HG02588 (cell line): Measurements from ENCODE around the gene SUGP1.
"Not testable (repeated sequence)": the region's sequence is repeated elsewhere in the genome, so short reads cannot be mapped to it uniquely, and the experiment has no call there.

ENCODE experiments used
- ATAC-seq: cut with Tn5 transposase; IDR thresholded peaks from one replicate; pipeline ENCODE4 v1.9.1; 2021; ENCODE audit warnings: mild to moderate bottlenecking, moderate library complexity; ENCODE audit not compliant: unreplicated experiment

Gene SUGP1, protein sequence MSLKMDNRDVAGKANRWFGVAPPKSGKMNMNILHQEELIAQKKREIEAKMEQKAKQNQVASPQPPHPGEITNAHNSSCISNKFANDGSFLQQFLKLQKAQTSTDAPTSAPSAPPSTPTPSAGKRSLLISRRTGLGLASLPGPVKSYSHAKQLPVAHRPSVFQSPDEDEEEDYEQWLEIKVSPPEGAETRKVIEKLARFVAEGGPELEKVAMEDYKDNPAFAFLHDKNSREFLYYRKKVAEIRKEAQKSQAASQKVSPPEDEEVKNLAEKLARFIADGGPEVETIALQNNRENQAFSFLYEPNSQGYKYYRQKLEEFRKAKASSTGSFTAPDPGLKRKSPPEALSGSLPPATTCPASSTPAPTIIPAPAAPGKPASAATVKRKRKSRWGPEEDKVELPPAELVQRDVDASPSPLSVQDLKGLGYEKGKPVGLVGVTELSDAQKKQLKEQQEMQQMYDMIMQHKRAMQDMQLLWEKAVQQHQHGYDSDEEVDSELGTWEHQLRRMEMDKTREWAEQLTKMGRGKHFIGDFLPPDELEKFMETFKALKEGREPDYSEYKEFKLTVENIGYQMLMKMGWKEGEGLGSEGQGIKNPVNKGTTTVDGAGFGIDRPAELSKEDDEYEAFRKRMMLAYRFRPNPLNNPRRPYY

DNA sequence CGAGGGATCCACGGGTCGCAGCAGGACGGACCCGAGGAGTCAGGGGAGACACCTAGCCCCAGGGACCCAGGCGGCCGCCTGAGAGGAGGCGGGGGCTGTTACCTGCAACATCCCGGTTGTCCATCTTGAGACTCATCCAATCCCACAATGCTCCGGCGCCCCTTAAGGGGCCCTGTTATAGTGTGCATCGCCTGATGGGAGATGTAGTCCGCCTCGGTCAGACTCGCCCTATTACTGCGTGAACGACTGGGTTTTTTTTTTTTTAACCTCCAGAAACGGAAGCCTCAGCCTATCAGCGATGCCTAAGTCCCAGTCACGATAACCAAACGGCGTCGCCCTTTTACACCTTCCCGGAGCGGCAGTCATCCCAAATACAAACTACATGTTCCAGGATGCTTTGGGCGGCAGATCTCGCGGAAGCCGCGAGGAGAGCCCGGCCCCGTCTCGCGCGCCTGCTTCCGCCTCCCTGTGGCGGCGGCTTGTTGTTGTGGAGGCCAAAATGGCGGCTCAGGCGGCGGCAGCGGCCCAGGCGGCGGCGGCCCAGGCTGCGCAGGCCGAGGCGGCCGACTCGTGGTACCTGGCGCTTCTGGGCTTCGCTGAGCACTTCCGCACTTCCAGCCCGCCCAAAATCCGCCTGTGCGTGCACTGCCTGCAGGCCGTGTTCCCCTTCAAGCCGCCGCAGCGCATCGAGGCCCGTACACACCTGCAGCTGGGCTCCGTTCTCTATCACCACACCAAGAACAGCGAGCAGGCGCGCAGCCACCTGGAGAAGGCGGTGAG is at the start of gene SUGP1, which contains the start of gene MAU2:
Gene SUGP1, minus strand, starts transcription at position 149 of the 780 bp plus-strand sequence. Its CDS starts 13 bp downstream, at position 136.
Gene MAU2, plus strand, starts transcription at position 469 of the 780 bp plus-strand sequence. Its CDS starts 31 bp downstream, at position 500.
- peak; percentile 85 for ATAC-seq

DNA sequence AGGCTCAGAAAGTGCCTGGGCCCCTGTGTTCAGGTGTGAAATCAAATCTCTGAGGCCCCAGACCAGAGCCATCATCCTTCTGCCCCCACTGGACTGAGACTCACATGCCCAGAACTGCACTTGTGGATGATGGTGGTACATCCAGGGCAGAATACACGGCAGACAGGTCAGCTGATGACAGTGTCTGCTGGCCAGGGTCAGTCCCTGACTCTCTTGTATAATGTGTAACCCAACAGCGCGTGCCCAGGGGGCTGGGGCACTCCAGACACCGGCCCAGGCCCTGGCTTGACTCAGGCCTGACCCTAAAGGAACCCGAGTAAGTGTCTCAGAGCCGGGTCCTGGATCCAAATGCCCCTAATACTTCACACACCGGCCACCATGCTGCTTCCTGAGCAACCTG is 47.8 kb upstream of the SUGP1 start:
- no peak for ATAC-seq

DNA sequence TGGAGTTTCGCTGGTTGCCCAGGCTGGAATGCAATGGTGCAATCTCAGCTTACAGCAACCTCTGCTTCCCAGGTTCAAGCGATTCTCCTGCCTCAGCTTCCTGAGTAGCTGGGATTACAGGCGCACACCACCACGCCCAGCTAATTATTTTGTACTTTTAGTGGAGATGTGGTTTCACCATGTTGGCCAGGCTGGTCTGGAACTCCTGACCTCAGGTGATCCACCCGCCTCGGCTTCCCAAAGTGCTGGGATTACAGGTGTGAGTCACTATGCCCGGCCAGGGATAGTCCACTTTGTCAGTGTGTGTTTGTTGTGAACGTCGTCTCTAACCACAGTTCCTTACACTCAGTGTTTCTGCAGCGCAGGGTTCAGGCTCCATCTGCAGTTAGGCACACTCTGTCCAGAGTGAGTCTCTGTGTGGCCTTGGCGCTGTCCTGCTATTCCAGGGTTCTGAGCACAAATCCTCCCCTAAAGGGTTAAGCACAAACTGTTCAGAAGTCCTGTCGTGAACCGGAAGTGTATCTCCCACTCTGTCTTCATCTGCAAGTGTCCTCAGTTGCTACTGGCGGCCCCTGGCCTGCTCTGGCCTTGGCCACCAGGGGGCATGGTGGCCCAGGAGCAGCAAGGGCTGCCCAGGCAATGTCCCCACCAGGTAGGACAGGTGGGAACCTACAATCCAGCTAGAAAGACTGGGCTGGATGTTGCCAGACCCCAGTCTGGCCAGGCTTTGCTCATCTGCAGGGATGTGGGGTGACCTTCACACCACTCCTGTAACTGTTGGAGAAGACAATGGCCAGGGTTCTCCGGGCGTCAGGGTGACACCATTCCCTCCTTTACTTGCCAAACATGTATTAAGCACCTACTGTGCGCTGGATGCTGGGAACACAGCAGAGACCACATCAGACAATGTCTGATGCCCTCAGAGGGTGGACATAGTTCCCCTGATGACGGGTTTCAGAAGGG is 46.4 kb upstream of the SUGP1 start:
- no peak for ATAC-seq

DNA sequence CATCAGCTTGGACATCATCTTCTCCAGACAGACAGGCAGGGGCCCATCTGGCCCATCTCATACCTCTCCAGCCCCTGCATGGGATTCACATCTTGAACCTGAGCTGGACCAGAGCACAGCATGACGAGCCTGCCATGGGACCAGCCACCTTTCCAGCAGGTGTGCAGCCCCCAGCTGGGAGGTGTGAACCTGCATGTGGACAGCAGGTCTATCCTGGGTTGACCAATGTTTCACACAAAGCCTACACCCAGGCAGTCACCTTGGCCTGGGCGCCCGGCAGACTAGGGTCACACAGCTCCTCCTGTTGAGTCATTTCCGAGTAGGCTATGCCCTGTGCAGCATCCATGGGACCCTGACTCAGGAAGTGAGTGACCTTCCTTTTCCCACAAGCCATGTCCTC is 41.8 kb upstream of the SUGP1 start:
- no peak for ATAC-seq

DNA sequence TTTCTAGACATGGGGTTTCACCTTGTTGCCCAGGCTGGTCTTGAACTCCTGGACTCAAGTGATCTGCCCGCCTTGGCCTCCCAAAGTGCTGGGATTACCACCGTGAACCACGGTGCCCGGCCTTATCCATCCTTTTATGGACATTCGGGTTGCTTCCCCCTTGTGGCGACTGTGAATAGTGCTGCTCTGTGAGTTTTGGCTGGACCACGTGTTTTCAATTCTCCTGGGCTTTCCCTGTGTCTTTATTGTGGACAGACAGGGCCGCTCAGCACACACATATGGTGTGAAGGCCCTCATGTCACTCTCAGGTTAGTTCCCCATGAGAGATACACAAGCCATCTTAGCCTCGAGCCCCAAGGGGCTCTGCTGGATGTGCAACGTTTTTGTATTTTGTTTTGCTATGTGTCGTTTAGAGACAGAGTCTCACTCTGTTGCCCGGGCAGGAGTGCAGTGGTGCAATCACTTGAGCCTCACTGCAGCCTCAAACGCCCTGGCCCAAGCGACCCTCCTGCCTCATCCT is 40.8 kb upstream of the SUGP1 start:
- ATAC-seq = peak; percentile 54

DNA sequence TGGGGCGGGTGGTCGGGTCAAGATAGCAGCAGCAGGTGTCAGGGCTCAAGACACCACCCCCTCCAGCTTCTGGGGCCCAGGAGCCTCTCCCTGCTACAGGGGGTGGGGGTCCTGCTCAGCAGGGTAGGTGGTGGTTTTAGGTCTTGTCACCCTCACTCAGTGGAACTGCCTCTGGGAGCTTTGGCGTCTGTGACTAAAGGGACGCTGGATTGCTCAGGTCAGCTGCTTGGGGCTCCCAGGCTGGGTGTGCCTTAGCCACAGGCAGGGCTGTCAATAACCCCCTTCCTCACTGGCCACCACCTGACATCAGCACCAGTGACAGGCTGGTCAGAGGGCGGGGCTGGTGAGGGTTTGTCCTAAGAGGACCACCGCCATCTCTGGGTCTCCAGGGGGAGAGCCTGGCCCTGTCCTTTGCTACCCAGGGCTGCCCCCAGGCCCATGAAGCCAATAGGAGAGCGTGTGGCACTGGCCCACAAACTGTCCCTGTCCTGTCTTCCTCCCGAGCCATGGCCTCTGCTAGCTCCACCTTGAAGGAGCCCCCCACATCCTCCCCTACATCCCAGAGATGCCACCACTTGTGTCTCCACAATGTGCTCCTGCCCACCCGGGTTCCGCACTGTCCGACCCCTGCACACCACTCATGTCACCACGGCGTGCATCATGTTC is 36.7 kb upstream of the SUGP1 start:
- ATAC-seq = no peak

DNA sequence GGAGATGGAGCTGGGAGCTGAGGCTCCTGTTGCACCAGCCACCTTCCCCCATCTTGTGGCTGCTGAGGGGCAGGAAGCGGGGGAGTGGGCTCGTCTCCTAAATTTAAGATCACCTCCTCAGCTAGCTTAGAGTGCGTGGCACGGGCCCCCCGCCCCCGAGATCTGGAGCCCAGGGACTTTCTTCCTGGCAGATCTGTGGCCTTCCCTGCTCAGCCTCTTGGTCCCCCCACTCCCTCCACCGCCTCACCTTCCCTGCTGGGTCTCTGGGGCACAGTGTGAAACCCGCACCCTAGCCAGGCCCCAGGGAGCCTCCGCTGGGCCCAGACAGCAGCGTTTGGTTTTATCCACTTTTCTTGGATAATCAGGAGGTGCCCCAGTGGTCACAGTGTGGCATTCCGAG is 36.2 kb upstream of the SUGP1 start:
- no peak for ATAC-seq

DNA sequence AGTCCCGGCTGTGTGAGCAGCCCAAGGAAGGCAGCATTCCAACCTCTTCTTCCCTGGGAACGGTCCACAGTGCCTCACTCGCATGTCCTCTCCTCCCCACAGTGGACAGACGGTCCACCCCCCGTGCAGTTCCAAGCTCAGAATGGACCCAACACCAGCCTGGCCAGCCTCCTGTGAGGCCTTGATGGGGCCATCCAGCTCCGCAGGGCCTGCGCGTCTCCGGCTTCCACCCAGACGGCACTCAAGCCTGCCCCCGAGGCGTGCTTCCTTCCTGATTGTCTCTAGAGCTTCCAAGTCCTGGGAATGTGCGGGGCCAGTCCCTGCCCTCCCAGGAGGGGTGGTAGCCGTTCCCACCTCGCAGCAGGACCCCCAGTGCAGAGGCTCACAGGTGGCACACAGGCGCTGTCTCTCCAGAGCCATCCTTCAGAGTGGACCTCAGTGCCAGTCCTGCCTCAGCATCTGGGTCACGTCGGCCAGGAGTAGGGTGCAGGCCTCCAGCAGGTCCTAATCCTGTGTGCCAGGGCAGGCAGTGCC is 35.4 kb upstream of the SUGP1 start:
- ATAC-seq = no peak

DNA sequence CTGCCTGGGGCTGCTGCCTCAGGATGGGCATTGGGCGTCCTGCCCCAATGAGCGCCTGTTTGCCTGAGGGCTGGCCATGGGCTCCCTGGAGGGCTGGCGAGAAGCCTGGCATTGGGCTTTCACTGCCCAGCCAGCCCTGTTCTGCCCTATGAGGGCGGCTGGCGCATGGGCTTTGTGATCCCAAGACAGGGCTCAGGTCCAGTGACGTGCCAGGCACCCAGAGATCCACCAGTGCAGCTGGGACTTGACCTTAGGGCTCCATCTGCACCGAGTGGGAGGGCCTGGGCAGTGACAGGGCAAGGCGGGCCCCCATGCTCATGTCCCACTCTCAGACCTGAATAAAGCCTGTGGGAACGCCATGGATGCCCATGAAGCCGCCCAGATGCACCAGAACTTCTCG is 34.6 kb upstream of the SUGP1 start:
- no peak for ATAC-seq

DNA sequence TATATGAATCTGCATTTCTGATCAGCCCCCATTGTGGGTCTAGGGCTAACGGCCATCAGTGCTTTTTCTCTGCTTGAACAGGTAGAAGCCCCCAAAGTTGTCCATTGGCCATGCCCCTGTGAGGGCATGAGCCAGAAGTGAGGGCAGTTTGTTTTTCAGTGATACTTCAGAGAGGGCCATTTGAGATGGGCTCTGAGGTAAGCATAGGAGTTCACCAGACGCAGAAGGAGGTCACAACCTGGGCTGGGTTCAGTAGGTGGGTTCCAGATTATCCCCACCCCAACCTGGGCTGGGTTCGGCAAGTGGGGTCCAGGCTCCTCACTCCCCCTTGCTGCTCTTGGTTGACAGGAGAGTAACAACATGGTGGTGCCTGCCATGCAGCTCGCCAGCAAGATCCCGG is 33.7 kb upstream of the SUGP1 start:
- ATAC-seq = no peak

DNA sequence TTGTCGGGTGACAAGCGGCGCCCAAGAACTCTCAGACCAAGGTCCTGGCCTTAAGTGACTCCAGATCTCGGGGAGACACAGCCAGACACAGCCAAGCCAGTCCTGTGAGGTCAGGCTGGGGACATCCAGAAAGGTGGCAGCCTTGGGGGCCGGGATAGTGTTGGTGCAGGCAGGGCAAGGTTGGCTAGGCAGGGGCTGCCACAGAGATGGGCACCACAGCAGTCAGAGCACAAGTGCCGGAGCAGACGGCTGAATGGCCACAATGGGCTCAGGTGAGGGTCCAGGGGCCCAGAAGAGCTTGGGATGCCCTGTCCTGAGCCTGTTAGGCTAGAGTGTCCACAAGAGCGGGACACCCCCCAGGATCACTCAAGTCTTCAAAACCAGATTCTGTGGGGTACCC is 32.5 kb upstream of the SUGP1 start:
- no peak for ATAC-seq

DNA sequence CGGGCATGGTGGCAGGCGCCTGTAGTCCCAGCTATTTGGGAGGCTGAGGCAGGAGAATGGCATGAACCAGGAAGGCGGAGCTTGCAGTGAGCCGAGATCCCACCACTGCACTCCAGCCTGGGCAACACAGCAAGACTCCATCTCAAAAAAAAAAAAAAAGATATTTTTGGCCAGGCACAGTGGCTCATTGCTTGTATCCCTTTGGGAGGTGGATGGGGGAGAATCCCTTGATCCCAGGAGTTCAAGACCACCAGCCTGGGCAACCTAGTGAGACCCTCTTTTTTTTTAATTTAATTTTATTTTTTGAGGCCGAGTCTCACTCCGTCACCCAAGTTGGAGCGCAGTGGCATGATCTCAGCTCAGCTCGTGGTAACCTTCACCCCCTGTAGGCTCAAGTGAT is 30.4 kb upstream of the SUGP1 start:
- not testable (repeated sequence) for ATAC-seq

DNA sequence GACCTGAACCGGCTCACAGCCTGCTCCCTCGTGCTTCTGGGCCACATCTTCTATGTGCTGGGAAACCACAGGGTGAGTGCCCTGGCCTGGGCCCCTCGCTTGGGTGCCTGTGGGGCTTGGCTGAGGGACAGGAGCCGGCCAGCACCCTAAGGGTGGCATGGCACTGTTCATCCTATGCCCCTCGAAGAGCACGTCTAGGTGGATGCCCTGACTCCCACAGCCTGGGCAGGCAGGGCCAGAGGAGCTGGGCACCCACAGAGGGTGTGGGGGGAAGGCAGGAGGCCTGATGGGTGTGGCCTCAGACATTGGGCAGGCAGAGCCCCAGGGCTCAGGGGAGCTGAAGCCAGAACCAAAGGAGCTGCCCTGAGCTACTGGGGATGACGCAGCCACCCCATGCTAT is 29.1 kb upstream of the SUGP1 start:
- ATAC-seq = no peak

DNA sequence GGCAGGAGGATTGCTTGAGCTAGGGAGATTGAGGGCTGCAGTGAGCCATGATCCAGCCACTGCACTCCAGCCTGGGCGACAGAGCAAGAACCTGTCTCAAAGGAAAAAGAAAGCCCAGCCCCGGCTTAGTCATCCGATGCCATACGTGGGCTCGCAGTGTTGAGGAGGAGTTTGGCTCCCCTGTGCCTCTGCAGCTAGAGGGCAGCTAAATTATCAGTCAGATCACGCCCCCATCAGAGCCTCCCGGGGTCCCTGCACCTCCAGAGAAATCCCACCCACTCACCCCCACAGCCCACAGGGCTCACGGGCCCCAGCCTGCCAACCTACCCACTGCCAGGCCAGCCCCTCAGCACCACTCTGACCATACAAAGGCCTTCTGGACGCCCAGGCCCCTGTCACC is 28.0 kb upstream of the SUGP1 start:
- no peak for ATAC-seq

DNA sequence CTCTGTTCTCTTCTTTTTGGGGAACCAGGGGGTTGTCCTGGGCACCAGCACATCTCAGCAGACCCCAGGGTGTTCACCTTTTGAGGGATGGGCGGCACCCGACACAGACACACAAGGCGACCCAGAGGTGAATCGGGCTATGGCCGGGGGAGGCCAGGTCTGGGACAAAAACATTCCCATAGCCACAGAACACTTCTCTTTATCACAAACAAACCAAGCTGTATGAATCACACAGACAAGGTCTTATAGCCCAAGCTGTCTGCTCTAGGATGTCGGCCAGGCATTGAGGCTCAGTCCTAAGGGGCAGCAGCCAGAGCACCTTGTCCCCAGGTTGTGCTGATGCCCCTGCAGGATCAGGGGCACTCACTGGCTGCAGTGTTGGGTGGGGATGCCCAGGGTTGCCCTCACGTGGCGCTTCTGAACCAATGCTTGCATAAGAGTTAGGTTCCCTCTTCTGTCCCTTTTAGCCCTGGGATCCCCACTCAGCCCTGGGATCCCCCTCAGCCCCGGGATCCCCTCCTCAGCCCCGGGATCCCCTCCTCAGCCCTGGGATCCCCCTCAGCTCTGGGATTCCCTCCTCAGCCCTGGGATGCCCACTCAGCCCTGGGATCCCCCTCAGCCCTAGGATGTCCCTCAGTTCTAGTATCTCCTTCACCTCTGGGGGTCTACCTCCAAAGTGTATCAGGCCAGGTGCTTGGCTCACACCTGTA is 27.2 kb upstream of the SUGP1 start:
- ATAC-seq = no peak

DNA sequence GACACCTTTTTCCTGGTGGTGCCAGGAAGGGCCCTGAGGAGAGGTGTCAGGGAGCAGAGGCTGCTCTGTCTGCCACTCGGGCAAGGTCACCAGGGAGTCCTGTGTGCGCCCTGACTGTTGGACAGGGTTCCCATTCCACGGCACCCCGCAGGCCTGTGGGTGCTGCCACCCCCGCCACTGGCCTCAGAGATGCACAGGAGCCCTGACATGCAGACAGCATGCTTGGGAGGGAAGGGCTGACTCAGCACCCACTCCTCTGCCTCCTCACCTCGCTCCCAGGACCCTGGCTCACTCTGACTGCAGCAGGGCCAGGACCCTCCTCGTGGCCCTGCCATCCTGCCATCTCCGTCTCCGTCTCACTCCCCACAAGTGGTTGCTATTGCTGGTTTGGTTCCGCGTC is 25.7 kb upstream of the SUGP1 start:
- ATAC-seq = no peak

DNA sequence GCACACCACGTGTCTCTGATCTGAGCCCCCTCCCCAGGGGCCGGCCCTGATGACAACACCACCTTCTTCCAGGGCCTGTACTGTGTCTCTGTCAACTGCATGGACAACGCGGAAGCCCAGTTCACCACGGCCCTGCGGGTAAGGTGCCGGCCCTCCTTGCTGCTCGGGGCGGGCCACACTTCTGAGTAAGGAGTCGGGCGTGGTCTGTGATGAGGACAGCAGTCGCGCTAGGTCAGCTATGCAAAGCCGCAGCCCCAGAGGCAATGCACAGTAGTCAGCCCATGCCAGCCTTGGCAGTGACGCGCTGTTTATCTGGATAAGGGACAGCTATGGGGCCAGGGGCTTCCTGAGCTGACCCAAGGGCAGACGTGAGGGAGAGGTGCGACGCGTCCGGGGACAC is 24.9 kb upstream of the SUGP1 start:
- ATAC-seq = no peak

DNA sequence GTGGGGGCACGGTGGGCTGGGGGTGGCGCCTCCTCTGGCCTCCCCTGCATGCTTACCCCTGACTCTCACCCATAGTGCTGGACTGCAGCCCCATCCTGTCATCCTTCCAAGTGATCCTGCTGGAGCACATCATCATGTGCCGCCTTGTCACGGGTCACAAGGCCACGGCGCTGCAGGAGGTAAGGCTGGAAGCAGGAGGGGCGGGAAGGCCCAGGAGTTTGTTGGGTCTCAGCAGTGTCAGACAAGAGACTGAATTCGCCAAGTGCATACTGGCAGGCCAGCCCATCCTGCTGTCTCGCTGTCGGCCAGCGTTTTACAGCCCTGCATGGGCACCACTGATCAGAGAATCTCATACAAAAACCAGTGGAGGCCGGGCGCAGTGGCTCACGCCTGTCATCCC is 23.5 kb upstream of the SUGP1 start:
- ATAC-seq = no peak

DNA sequence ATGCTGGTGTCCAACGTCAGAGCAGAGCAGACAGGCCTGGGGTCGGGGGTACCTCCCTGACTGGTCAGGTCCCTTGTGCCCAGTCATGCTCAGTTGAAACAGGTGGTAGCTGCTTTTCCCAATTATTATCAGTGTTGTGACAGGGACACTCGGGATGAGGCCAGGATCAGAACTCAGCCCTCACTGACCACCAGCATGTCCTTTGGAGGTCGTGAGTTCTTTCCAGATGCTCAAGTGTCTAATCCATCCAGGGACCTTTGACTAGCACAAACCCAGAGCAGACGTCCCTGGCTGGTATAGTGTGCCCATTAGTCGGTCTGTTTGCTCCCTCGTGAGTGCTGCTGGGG is 22.7 kb upstream of the SUGP1 start:
- ATAC-seq = no peak
